NCI-H226 (cell line): Measurements from ENCODE around the gene PGC.

ENCODE experiments used
- DNase-seq: peaks from one replicate; pipeline ENCODE4 v3.0.0-alpha.2; 2015

The PGC gene

DNA sequence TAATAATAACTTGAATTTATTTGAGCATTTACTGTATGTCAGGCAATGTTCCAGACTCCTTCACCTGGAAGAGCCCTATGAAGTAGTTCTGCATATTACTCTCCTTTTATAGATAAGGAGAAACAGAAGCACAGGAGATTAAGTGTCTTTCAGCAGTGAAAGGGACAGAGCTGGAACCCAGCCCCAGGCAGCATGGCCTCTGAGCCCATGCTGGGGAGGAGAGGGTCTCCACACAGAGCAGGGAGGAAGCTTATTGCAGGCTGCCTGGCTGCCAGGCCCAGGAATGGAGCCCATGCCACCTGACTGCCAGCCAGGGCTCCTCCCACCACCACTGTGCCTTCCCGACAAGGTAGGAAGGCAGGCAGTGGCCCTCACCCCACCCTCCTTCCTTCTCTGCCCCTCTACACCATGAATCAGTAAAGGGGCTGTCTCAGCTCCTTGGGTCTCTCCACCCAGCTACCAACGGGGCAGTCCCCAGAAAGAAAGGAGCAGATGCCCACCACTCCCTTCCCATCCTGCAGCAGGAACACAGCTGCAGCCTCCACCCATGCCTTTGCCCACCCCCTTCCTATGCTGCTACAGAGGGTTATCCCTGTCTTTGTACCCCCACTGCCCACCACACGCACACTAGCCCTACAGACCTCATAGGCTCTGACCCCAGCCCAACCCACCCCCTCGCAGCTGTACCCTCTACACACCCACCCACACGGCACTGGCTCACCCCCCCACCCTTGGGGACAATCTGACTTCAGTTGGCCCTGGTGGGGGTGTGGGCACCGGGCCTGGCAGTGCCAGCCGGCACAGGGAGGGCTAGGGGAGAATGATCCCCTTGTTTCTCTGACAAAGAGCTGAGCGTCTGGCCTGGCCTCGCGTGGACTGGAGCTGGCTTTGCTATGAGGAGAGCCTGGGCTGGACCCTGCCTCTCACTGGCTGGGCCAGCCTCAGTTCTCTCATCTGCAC is 53.6 kb downstream of the PGC start:
- DNase-seq: no peak

DNA sequence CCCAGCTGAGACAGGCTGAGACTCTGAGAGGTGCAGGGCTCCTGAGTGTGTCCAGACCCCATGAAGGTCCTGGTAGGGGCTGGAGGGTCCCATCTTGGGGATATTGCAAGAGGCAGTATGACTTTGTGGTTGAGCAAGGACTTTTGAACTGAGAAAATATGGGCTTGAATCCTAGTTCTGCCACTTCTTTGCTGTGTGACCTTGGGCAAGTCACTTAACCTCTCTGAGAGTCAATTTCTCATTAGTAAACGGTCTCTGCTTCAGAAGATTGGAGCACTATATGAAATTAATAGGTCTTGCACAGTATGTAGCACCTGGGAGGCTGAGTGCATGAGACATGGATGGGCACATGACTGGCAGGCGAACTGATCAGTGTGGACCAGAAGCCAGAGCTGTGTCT is 54.5 kb downstream of the PGC start:
- no peak for DNase-seq

DNA sequence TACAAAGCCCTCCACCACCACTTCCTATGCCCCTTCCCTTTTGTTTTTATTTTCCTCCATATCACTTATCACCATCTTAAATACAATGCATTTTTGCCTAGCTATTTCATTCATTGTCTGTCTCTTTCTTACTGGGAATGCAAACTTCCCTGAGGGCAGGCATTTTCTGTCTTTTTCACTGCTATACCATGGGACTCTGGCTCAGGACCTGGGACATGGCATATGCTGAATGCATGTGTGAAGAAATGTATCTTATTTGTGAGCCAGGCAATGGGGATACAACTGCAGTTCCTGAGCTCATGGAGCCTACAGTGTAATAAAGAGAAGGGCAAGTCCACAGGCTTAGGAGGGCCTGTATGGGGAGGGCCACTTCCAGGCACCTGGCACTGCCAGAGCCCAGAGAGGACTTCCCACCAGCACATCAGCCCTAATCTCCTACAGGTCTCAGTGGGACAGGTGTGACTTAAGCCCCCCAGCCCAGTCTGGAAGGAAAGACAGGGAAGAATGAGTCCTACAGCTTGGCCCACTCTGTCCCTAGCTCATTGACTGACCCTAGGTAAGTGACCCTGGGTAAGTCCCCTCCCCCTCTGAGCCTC is 55.0 kb downstream of the PGC start:
- no peak for DNase-seq

DNA sequence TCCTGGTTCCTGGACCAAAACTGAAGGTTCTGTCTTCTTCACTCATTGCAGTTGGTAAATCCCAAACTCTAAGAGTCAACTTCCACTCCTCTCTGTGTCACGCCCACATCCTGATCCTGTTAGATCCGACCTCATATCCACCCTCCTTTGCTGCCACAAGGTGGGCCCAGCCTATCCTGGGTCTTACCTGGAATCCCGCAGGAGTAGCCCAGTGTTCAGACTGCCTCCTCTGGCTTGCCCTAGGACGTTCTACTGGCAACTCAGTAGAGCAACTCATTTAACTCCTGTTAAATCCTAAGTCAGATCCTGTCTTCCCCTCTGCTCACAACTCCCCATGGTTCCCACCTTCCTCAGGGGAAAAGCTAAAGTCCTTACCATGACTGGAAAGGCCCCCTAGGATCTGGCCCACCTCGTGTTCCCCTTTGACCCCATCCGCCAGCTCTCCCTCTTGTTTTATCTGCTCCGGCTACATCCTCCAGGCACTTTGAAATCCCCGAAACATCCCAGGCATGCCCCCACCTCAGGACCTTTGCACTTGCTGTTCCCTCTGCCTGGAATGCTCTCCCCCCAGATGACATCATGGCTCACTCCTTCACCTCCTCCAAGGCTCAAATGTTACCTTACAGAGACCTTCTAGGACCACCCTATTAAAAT is 55.6 kb downstream of the PGC start:
- no peak for DNase-seq

DNA sequence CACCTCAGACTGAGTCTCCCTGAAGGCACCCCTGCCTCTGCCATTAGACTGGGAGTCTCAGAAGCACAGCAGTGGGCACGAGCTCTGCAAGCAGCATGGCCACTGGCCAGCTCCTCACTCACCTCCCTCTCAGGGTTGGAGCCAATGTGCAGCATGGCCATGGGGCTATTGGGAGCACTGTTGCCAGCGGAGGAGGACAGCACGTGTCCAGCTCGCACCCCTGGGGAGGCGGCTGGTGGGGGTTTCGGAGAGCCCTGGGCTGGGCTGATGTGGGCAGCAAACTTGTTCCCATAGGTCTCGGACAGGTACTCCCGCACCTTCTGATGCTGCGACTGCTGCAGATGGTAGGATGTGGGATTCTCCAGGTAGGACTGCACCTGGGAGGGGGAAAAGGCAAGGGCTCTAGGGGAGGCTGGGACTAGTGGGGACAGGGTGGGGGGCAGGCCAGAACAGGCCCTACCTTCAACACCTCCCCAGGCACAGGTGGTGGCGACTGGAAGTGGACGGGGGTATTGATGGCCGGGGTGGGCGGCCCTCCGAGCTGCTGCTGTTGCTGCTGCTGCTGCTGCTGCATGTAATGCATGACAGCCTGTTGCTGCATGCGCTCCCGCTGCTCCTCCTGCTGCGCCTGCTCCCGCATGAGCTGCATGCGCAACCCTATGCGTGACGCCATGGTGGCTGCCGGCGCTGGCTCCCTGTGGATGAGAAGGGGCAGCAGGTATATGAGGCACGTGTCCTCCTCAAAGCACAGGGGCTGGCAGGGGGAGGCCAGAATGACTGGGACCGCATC is 56.5 kb downstream of the PGC start:
- no peak for DNase-seq

DNA sequence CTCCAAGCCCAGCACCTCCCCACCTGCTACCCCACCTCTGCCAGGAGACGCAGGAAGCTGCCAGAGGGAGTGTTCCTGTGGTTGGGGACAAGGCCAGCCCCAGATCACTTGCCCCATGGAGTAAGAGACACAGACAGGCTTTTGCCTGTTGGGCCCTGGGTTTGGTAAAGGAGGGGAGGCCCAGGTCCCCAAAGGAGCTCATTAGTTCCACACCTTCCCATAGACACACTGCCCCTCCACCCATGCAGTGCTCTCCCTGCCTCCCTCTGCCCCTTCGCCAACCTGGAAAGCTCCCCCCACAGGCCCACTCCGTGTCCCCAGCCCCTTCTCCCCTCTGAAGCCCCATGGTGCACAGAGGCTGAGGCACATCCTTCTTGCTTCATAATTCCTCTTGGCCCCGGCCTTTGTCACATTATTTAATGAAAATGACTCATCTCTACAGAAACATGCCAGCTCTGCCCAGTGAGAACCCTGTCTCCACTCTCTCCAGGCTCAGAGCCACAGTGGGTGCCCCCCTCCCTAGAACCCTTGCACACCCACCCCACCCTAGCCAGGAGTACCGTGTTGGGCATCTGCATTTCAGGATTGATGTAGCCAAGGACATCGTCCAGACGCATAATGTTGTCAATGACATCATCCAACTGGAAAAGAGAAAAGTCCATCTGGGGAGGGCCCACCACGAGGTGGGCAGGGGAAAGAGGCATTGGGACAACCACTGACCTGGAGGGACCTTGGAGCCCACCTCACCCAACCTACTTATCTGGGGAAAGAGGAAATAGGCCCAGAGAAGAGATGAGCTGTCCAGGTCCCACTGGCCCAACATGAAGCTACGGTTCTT is 57.8 kb downstream of the PGC start:
- DNase-seq: no peak

DNA sequence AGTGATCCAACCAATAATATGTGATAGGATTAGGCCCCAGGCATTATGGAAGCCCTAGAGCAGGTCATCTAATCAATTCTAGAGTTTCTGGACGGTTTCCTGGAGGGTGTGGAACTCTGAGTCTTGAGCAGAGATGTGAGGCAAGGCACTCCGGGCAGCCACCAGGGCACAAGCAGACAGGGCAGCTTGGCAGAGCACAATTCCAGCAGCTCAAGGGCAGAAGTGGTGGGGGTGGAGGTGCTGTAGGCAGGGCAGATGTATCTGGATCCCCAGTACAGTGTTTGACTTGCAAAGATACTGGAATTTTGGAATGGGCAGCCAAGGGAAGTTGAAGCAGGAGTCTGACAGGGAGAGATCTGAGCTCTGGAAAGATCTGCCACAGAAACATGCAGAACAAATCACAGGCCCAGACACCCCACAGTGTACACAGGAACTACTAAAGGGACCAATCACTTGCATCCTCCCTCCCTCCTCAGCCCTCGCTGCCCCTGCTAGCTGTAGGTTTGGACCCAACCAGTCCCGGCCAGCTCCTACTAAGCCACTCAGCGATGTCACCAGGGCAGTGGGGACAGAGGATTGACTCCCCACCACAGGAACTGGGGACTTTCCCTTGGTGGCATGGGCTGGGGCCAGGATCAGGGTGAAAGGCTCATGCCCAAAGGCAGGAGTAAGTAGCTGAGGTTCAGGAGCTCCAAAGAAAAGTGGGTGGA is 58.8 kb downstream of the PGC start:
- DNase-seq: no peak

DNA sequence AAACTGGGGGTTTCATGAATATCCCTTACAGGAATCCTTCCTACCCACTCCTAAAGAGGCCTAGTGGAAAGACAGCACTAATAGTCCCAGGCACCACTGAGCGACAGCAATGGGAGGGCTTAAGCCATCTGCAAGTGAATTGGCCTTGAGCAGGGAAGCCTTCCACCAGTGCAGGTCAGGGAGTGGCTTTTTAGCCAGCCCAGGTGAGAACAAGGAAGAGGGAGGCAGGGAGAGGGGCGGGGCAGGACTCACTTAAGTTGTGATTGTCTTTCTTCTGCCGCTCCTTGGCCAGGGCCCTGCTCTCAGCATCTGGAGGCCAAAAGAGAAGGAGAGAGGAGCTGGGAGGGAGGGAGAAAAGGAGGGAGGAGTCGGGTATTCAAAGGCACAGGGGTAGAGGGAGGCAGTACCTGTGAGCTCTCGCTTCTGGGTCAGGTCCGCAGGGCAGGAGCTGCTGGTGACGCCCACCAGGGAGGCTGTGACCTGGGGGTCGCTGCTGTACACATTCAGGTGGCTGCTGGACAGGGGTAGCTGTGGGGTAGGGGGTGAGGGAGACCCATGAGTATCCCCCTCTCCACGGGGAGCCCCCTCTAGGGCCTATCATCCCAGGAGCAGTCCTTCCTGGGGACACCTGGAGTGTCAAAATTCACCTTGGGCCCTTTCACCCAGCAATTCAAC is 59.6 kb downstream of the PGC start:
- no peak for DNase-seq
